ENCODE results near the gene ARSB.

ARSB gene

GRCh38 chr5:78953092-78953800, 31.9 kb downstream of the ARSB start:
- peaks cover 4% of the 10 kb centered on the region; the same call in 1 of the 2 replicates for H3K36me3 ChIP-seq (ENCODE audit: insufficient read depth, low read length)
- H3K4me1 ChIP-seq (ENCODE audit: insufficient read depth, low read length, poor library complexity, severe bottlenecking): no peaks in the 10 kb centered on the region
- TF ChIP-seq CTCF (conservative IDR thresholded peaks at IDR 0.05; ENCODE audit: low read length) (no peak), EZH2phosphoT487 (IDR thresholded peaks at IDR 0.05; ENCODE audit: borderline replicate concordance) (no peak)
- H3K4me3 ChIP-seq (ENCODE audit: low read length, poor library complexity, severe bottlenecking): no peak overlapping the region
- H2AFZ ChIP-seq (ENCODE audit: low read length): no peak overlapping the region
- no peaks in the 10 kb centered on the region for H3K9me3 ChIP-seq (ENCODE audit: insufficient read depth, low read depth, low read length)
- H3K27me3 ChIP-seq (ENCODE audit: insufficient read depth, low read length, poor library complexity, severe bottlenecking): no peaks in the 10 kb centered on the region
- H3K4me2 ChIP-seq (ENCODE audit: low read depth, low read length, poor library complexity, severe bottlenecking): no peak overlapping the region
- no peaks in the 10 kb centered on the region for H3K79me2 ChIP-seq (ENCODE audit: insufficient read depth, low read length)
- H4K20me1 ChIP-seq (ENCODE audit: insufficient read depth, low read length, poor library complexity, severe bottlenecking): no peaks in the 10 kb centered on the region
- H3K9ac ChIP-seq (ENCODE audit: low read depth, low read length, poor library complexity, severe bottlenecking): no peak overlapping the region
- no peaks in the 10 kb centered on the region for H3F3A ChIP-seq (ENCODE audit: low read depth)
- no peaks in the 10 kb centered on the region for H3K9me2 ChIP-seq (replicated peaks; ENCODE audit: low read depth, low read length)

- TF ChIP-seq EZH2phosphoT487 (IDR thresholded peaks at IDR 0.05; ENCODE audit: borderline replicate concordance) (no peak), CTCF (conservative IDR thresholded peaks at IDR 0.05; ENCODE audit: low read length) (no peak)
- no peak overlapping the region for H3K9ac ChIP-seq (ENCODE audit: low read depth, low read length, poor library complexity, severe bottlenecking)
- no peaks in the 10 kb centered on the region for H3K9me2 ChIP-seq (replicated peaks; ENCODE audit: low read depth, low read length)
- no peaks in the 10 kb centered on the region for H3K4me1 ChIP-seq (ENCODE audit: insufficient read depth, low read length, poor library complexity, severe bottlenecking)
- H3F3A ChIP-seq (ENCODE audit: low read depth): no peaks in the 10 kb centered on the region
- no peak overlapping the region for H3K4me2 ChIP-seq (ENCODE audit: low read depth, low read length, poor library complexity, severe bottlenecking)
- H3K79me2 ChIP-seq (ENCODE audit: insufficient read depth, low read length): no peaks in the 10 kb centered on the region
- no peaks in the 10 kb centered on the region for H3K9me3 ChIP-seq (ENCODE audit: insufficient read depth, low read depth, low read length)
- no peak overlapping the region for H3K4me3 ChIP-seq (ENCODE audit: low read length, poor library complexity, severe bottlenecking)
- H4K20me1 ChIP-seq (ENCODE audit: insufficient read depth, low read length, poor library complexity, severe bottlenecking): no peaks in the 10 kb centered on the region
- no peaks in the 10 kb centered on the region for H3K27me3 ChIP-seq (ENCODE audit: insufficient read depth, low read length, poor library complexity, severe bottlenecking)
- no peak overlapping the region for H2AFZ ChIP-seq (ENCODE audit: low read length)
- no peaks in the 10 kb centered on the region for H3K36me3 ChIP-seq (ENCODE audit: insufficient read depth, low read length)
These were observed 54.4 kb downstream of the ARSB start for GRCh38 chr5:78930721-78931120.

- TF ChIP-seq EZH2phosphoT487 (IDR thresholded peaks at IDR 0.05; ENCODE audit: borderline replicate concordance) (no peak), CTCF (conservative IDR thresholded peaks at IDR 0.05; ENCODE audit: low read length) (no peak)
- H2AFZ ChIP-seq (ENCODE audit: low read length): no peak overlapping the region
- no peaks in the 10 kb centered on the region for H3K9me3 ChIP-seq (ENCODE audit: insufficient read depth, low read depth, low read length)
- no peaks in the 10 kb centered on the region for H3K27me3 ChIP-seq (ENCODE audit: insufficient read depth, low read length, poor library complexity, severe bottlenecking)
- H3K9me2 ChIP-seq (replicated peaks; ENCODE audit: low read depth, low read length): no peaks in the 10 kb centered on the region
- no peak overlapping the region for H3K9ac ChIP-seq (ENCODE audit: low read depth, low read length, poor library complexity, severe bottlenecking)
- H3K4me2 ChIP-seq (ENCODE audit: low read depth, low read length, poor library complexity, severe bottlenecking): no peak overlapping the region
- no peaks in the 10 kb centered on the region for H3K4me1 ChIP-seq (ENCODE audit: insufficient read depth, low read length, poor library complexity, severe bottlenecking)
- H3F3A ChIP-seq (ENCODE audit: low read depth): no peaks in the 10 kb centered on the region
- H3K4me3 ChIP-seq (ENCODE audit: low read length, poor library complexity, severe bottlenecking): no peak overlapping the region
- no peaks in the 10 kb centered on the region for H4K20me1 ChIP-seq (ENCODE audit: insufficient read depth, low read length, poor library complexity, severe bottlenecking)
- no peaks in the 10 kb centered on the region for H3K36me3 ChIP-seq (ENCODE audit: insufficient read depth, low read length)
- H3K79me2 ChIP-seq (ENCODE audit: insufficient read depth, low read length): no peaks in the 10 kb centered on the region
These were observed 55.3 kb downstream of the ARSB start for GRCh38 chr5:78929833-78930232.
